Osteocyte (in vitro differentiated cells): Measurements from ENCODE around the gene SSH3. TPM values are rescaled to one million over a fixed set of nuclear protein-coding genes. Genes with fewer than 3 reads are reported as not detected.

Experiments
- DNase-seq: peaks from one replicate; pipeline ENCODE4 v3.0.0; 2021; ENCODE audit warnings: mixed read lengths; ENCODE audit not compliant: unreplicated experiment; ENCODE audit errors: extremely low spot score
- H3K27ac Mint-ChIP-seq: one replicate; pipeline ENCODE4 v1.8.0; 2021; ENCODE audit warnings: mild to moderate bottlenecking, mixed read lengths; ENCODE audit not compliant: unreplicated experiment
- H3K27me3 Mint-ChIP-seq: one replicate; pipeline ENCODE4 v1.8.0; 2021; ENCODE audit warnings: mixed read lengths; ENCODE audit not compliant: unreplicated experiment
- H3K36me3 Mint-ChIP-seq: one replicate; pipeline ENCODE4 v1.8.0; 2021; ENCODE audit warnings: mixed read lengths; ENCODE audit not compliant: unreplicated experiment
- H3K4me1 Mint-ChIP-seq: one replicate; pipeline ENCODE4 v1.8.0; 2021; ENCODE audit warnings: mixed read lengths; ENCODE audit not compliant: unreplicated experiment
- H3K4me3 Mint-ChIP-seq: one replicate; pipeline ENCODE4 v1.8.0; 2021; ENCODE audit warnings: mild to moderate bottlenecking, moderate library complexity, mixed read lengths; ENCODE audit not compliant: unreplicated experiment
- H3K9me3 Mint-ChIP-seq: one replicate; pipeline ENCODE4 v1.8.0; 2021; ENCODE audit warnings: mixed read lengths; ENCODE audit not compliant: unreplicated experiment
- CTCF ChIP-seq: fragments of 200-600 bp; sonication (generic); IDR thresholded peaks from 2 replicates; pipeline ENCODE4 v1.5.0; 2021; ENCODE audit warnings: antibody characterized with exemption, mild to moderate bottlenecking, moderate library complexity
- total RNA-seq: library from RNA; stranded (reverse); gene quantifications from 2 replicates; pipeline ENCODE4 v1.2.1, GENCODE V29; 2021

SSH3 gene
- total RNA-seq, 1 donor from 2014 or later: 28.6 TPM

- no peak for DNase-seq
- no peaks in the 10 kb centered on the region for H3K27me3 Mint-ChIP-seq
- peaks cover 17% of the 10 kb centered on the region for H3K4me1 Mint-ChIP-seq
- no peaks in the 10 kb centered on the region for H3K9me3 Mint-ChIP-seq
- H3K4me3 Mint-ChIP-seq: no peak overlapping the region
- no peak for TF ChIP-seq CTCF
- H3K27ac Mint-ChIP-seq: no peak overlapping the region
- H3K36me3 Mint-ChIP-seq: peaks cover 5% of the 10 kb centered on the region
Measured at GRCh38 chr11:67284811-67285540, 18.4 kb upstream of the SSH3 start.

- H3K4me3 Mint-ChIP-seq: no peak overlapping the region
- DNase-seq: no peak
- peaks cover 5% of the 10 kb centered on the region for H3K36me3 Mint-ChIP-seq
- H3K9me3 Mint-ChIP-seq: no peaks in the 10 kb centered on the region
- no peaks in the 10 kb centered on the region for H3K27me3 Mint-ChIP-seq
- TF ChIP-seq CTCF: no peak
- H3K27ac Mint-ChIP-seq: no peak overlapping the region
- H3K4me1 Mint-ChIP-seq: peaks cover 23% of the 10 kb centered on the region
Measured at GRCh38 chr11:67285541-67286498, 17.5 kb upstream of the SSH3 start.

- no peaks in the 10 kb centered on the region for H3K27me3 Mint-ChIP-seq
- peaks cover 27% of the 10 kb centered on the region for H3K4me1 Mint-ChIP-seq
- H3K9me3 Mint-ChIP-seq: no peaks in the 10 kb centered on the region
- peak overlapping the region; percentile 76 for H3K4me3 Mint-ChIP-seq
- H3K36me3 Mint-ChIP-seq: peaks cover 5% of the 10 kb centered on the region
- H3K27ac Mint-ChIP-seq: peak overlapping the region; percentile 93
- no peak for TF ChIP-seq CTCF
- DNase-seq: no peak
Measured at GRCh38 chr11:67286621-67287333, 16.6 kb upstream of the SSH3 start.

- DNase-seq: no peak
- Mint-ChIP-seq H3K27me3 (no peaks in the 10 kb centered on the region), H3K27ac (peak overlapping the region; percentile 93), H3K4me1 (peaks cover 30% of the 10 kb centered on the region), H3K36me3 (peaks cover 3% of the 10 kb centered on the region), H3K4me3 (peak overlapping the region; percentile 76), H3K9me3 (no peaks in the 10 kb centered on the region)
- no peak for TF ChIP-seq CTCF
Measured at GRCh38 chr11:67287355-67288197, 15.8 kb upstream of the SSH3 start.
